ENCODE data around the gene TIFAB. TPM values are rescaled to one million over a fixed set of nuclear protein-coding genes. Genes with fewer than 3 reads are reported as not detected.
A peak's percentile ranks its signal among the peaks of the same experiment; 100 is the strongest.

The TIFAB gene
- polyA plus RNA-seq, 1 of the 3 experiments (the other 2 are of a cell fraction) = not detected

DNA sequence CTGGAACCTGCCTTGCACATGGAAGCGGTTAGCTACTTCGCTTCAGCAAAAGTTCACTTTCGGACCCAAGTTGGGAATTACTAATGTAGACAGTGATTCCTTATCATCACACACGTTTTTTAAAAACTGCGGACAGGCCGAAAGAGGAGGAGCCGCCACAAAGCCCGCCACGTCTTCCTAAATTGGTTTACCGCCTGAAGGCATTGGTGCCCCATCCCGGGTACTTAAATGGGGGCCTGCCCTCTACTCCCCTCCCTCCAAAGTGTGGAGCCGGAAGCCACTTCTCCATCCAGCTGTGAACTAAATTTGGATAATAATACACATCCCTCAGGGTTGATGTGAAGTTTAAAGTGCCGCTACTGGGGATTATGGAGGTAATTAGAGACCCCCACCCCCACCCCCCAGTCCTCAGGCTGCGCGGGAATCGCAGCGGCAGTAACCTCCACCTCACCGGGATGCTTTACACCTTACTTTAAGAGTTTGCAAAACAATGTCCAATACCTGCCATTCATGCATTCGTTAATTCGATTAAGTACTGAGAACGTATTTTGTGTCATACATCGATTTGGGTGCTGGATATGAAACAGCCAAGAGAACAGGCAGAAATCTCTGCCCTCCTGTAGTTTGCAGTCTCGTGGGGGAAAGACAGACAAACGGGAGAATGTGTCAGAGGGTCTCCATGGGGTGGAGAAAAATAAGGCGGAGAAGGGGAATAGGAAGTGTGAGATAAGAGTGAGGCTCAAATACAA lies 52.2 kb downstream of the TIFAB start:
- ChIA-PET CTCF (interaction anchor here (0.7 to 2.6 kb wide), 5 partner anchors 20 to 152 kb away, joined by 3 to 10 read pairs (median 3); no protein-coding TSS in a partner anchor), POLR2A (no interaction called here)
- peak overlapping the region; percentile 98 for H3K9ac ChIP-seq
- H3K36me3 ChIP-seq (replicated peaks in 1 of 2; ENCODE audit: control insufficient read depth in 1 of 2, insufficient read depth in 2 of 2, low read length in 1 of 2) = no peaks in the 10 kb centered on the region
- peak overlapping the region; percentile 88 for H2AFZ ChIP-seq (ENCODE audit: low read depth)
- peaks cover 0 to 29% of the 10 kb centered on the region in 2 experiments; a peak in 3 of 4 replicates for H3K4me1 ChIP-seq (ENCODE audit: control insufficient read depth in 1 of 2, insufficient read depth in 2 of 2, low read depth in 1 of 2, low read length in 1 of 2)
- H3F3A ChIP-seq (replicated peaks; ENCODE audit: insufficient read depth) = no peaks in the 10 kb centered on the region
- H3K27ac ChIP-seq (ENCODE audit: low read depth in 2 of 2, low read length in 1 of 2) = peak overlapping the region; percentile 81 to 93; a peak in 3 of 4 replicates
- 57% methylated on average over 25 of the region's 25 CpGs for WGBS (ENCODE audit: low lambda C conversion rate)
- no peaks in the 10 kb centered on the region for H3K27me3 ChIP-seq (ENCODE audit: insufficient read depth)
- peak; percentile 31 for DNase-seq
- H3K4me2 ChIP-seq = peak overlapping the region; percentile 97
- no peaks in the 10 kb centered on the region for H3K9me3 ChIP-seq
- TF ChIP-seq REST (IDR thresholded peaks at IDR 0.05; ENCODE audit: low read depth, low read length) = no peak
- no peak for TF ChIP-seq RFX5 (IDR thresholded peaks at IDR 0.05; ENCODE audit: low read length)
- TF ChIP-seq GATA2 (CRISPR knock-in tag; IDR thresholded peaks at IDR 0.05) = no peak
- TF ChIP-seq EZH2phosphoT487 (IDR thresholded peaks at IDR 0.05; ENCODE audit: borderline replicate concordance, low read depth) = no peak
- TF ChIP-seq GABPA (IDR thresholded peaks at IDR 0.05; ENCODE audit: low read depth) = no peak
- H3K79me2 ChIP-seq (ENCODE audit: insufficient read depth) = peaks cover 48% of the 10 kb centered on the region
- peaks cover 31% of the 10 kb centered on the region for H4K20me1 ChIP-seq (ENCODE audit: insufficient read depth)
- H3K4me3 ChIP-seq (ENCODE audit: low read depth in 2 of 2, low read length in 1 of 2) = peak overlapping the region; percentile 90 to 95
- H3K9me2 ChIP-seq = no peaks in the 10 kb centered on the region

DNA sequence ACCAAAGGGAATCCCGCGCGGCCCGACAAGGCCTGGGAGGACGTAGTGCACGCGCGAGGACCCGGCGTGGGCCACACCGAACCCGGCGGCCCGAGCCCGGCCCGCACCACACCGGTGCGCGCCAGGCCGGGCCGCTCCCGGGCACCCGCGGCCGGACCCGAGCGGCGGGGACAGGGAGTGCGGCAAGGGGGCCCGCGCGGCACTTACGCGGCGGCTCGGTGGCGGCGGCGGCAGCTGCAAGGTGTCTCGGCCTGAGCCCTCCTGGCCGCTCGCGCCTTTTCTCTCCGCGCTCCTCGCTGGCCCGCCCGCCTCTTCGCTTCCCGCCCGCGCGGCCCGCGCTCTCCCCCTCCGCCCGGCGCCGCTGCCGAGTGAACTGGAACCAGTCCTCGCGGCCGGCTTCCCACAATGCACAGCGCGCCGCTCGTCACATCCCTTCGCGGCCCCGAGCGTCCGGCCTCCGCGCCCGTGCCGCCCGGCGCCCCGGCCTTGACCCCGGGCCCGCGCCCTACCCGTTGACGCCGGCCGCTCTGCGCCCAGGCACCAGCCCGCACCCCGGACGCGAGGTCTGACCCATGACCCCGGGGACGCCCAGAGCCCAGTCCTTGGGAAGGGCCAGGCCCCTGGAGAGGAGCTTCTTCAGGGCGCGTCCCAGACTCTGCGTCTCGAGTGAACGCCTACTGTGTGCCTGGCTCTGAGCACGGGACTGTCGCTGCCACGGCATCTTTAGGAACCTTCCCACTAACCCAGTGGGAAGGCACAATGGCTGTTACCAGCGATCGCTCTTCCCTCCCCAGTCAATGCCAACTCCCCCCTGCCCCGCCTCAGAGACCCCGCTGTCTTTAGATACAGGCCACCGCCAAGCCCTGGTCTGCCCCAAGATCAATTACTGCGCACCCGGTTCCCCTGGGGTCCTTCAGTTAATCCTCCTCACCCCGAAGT lies 53.0 kb downstream of the TIFAB start, which contains the start of gene MACROH2A1:
TSS of gene MACROH2A1 (minus strand) at position 377 of the 939 bp plus-strand sequence. CDS start 10,138 bp downstream, outside the sequence.
- Histone ChIP-seq H3K4me3 (ENCODE audit: low read depth in 2 of 2, low read length in 1 of 2) (peak within 1 kb of the TSS; percentile 90 to 95), H3K36me3 (replicated peaks in 1 of 2; ENCODE audit: control insufficient read depth in 1 of 2, insufficient read depth in 2 of 2, low read length in 1 of 2) (no peaks in the 10 kb centered on the region), H3K27ac (ENCODE audit: low read depth in 2 of 2, low read length in 1 of 2) (peak within 1 kb of the TSS; percentile 81 to 93), H3K27me3 (ENCODE audit: insufficient read depth) (no peaks in the 10 kb centered on the region), H3K4me1 (ENCODE audit: control insufficient read depth in 1 of 2, insufficient read depth in 2 of 2, low read depth in 1 of 2, low read length in 1 of 2) (peaks cover 0 to 29% of the 10 kb centered on the region in 2 experiments; a peak in 3 of 4 replicates), H3K9me3 (no peaks in the 10 kb centered on the region), H3F3A (replicated peaks; ENCODE audit: insufficient read depth) (no peaks in the 10 kb centered on the region), H4K20me1 (ENCODE audit: insufficient read depth) (peaks cover 39% of the 10 kb centered on the region), H3K79me2 (ENCODE audit: insufficient read depth) (peaks cover 56% of the 10 kb centered on the region), H3K9ac (peak within 1 kb of the TSS; percentile 98), H2AFZ (ENCODE audit: low read depth) (peak within 1 kb of the TSS; percentile 88), H3K4me2 (peak within 1 kb of the TSS; percentile 97), H3K9me2 (no peaks in the 10 kb centered on the region)
- WGBS (ENCODE audit: low lambda C conversion rate) = 13% methylated on average over 8 of the region's 109 CpGs
- peak; percentile 95 for DNase-seq
- POLR2A ChIA-PET = no interaction called here
- CTCF ChIA-PET = interaction anchor here (0.7 to 2.6 kb wide), 5 partner anchors 19 to 365 kb away, joined by 3 to 10 read pairs (median 3); partner anchors contain the start of gene PITX1
- TF ChIP-seq GABPA (IDR thresholded peaks at IDR 0.05; ENCODE audit: low read depth) (peak; percentile 83), FOSL2 (IDR thresholded peaks at IDR 0.05; ENCODE audit: borderline replicate concordance, low read depth) (no peak), TAF1 (IDR thresholded peaks at IDR 0.05; ENCODE audit: borderline replicate concordance, low read depth, low read length) (peak; percentile 93), SMC3 (IDR thresholded peaks at IDR 0.05; ENCODE audit: low read depth, low read length) (no peak), NRF1 (IDR thresholded peaks at IDR 0.05; ENCODE audit: low read depth, low read length) (no peak), CHD2 (IDR thresholded peaks at IDR 0.05; ENCODE audit: low read length, partially characterized antibody) (peak; percentile 14), MXI1 (IDR thresholded peaks at IDR 0.05; ENCODE audit: low read depth, low read length) (peak; percentile 23; the same call in 1 of the 2 replicates), ELF1 (IDR thresholded peaks at IDR 0.05) (no peak), REST (IDR thresholded peaks at IDR 0.05; ENCODE audit: low read depth, low read length) (no peak; the same call in 1 of the 2 replicates)
- TF ChIP-seq, protein P1, sequence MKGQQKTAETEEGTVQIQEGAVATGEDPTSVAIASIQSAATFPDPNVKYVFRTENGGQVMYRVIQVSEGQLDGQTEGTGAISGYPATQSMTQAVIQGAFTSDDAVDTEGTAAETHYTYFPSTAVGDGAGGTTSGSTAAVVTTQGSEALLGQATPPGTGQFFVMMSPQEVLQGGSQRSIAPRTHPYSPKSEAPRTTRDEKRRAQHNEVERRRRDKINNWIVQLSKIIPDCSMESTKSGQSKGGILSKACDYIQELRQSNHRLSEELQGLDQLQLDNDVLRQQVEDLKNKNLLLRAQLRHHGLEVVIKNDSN (IDR thresholded peaks at IDR 0.05; ENCODE audit: borderline replicate concordance, low read depth) = no peak
